CD4-positive, alpha-beta T cell treated with Interferon alpha-2 for 1 hour (primary cell): ENCODE data around the gene IL12A.

ENCODE experiments used
- DNase-seq, 2 donors: peaks; one replicate each; pipeline ENCODE4 v3.0.0-alpha.2; 2020 to 2022

IL12A gene

GRCh38 chr3:159988617-159989271, at the start of gene IL12A:
IL12A (plus strand) TSS chr3:159988835.
- peak; percentile 84 to 87 for DNase-seq

- no peak for DNase-seq
Observed at GRCh38 chr3:159941038-159942000, 47.3 kb upstream of the IL12A start.

- no peak for DNase-seq
Observed at GRCh38 chr3:159944781-159945180, 43.9 kb upstream of the IL12A start.

GRCh38 chr3:159945930-159946329, 42.7 kb upstream of the IL12A start:
- DNase-seq = no peak

DNA sequence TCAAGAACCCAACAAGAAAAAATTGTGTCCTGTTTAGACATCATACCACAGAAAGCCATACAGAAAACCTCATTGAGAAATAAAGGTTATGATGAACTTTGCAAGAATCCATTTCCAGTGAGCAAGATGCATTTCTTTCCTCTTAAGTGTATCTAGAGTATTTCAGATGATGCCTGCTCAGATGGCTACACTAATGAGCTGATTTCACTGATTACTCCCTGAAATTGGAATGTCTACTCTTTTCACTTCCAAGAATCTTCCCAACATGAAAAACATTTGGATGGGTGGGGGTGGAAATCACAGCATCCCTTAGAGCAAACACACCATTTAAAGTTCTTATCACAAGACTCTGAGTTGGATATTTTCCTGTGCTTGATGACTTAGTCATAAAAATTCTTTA, 41.4 kb upstream of the IL12A start:
- DNase-seq = no peak

- DNase-seq = no peak
Observed at GRCh38 chr3:159948429-159949144, 40.0 kb upstream of the IL12A start.

- no peak for DNase-seq
Observed at GRCh38 chr3:159950156-159950898, 38.3 kb upstream of the IL12A start.

DNA sequence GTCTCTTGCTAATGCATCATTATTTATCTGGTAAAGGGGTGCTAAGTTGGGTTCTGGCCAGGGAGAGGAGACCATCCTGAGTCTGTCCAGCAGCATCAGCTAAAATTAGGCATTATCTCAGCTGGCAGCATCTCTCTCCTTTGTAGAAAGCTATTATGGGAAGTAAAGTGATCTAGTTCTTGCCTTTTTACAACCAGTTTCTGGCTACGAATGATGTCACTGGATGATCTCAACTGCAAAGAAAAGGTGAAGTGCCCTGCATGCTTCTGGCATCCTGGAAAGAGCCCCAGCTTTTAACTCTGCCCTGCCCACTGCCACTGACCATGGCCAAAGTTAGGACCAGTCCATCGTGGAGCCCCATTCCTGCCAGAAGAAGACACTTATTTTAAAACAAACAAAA, 37.1 kb upstream of the IL12A start:
- DNase-seq = no peak

DNA sequence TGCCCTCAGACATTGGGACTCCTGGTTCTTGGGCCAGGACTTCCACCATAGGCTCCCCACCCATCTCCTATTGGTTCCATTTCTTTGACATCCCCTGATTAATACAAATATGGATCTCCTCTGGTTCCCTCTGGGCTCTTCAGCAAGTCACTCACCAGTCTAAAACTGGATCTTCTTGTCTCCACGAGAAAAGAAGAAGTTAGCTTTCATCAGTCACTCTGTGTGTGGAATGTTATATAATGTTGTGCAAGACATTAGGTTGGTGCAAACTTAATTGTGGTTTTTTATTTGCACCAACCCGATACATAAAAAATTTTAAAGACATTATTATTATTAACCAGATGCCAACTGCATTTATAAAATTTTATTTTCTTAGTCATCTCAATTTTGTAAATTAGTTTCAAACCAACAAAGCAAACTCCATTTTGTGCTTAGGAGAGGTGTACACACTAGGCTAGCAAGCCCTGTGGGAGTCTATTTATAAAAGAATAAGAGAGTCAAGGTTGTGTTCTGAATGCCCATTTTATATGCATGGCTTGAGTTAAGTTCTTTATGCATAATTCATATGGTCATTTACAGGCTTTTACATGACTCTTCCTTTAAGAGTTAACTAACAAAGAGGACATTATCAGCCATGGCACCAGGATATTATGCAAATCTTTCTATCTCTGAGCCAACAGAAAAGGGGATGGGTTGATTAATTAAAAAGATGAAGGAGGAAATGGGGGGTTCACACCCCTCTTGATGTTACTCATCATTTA, 35.1 kb upstream of the IL12A start:
- DNase-seq = no peak

GRCh38 chr3:159960188-159961148, 28.2 kb upstream of the IL12A start:
- DNase-seq = no peak

DNA sequence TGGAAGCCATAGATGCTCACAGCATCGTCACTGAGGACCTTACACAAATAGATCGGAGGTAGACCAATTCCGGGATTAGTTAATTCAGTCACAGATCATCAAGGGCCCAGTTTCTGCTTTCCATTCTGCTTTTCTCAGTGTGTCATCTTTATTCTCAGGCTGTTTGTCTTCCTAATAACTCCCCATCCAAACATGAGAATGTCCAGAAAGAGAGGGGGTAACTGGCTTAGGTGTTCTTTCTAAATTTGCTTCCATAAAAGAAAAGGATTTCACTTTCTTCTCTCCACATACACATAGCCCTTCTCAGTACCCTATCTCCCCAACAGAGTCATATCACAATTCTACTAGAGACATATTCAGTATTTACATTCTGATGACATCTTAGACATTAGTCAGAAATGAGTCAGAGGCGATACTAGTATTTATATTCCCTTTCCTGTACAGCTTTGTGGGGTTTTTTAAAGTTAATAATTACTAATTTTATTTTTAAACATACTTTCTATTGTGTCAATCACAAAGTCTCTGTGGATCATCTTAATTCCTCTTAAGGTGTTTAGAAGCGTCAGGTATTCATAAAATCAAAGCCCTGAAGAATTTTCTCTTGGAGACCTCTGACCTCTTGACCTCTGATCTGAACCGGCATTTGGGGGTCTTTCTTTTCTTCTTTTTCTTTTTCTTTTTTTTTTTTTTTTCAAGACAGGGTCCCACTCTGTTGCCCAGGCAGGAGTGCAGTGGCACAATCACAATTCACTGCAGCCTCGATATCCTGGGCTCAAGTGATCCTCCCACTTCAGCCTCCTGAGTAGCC, 24.3 kb upstream of the IL12A start:
- no peak for DNase-seq

DNA sequence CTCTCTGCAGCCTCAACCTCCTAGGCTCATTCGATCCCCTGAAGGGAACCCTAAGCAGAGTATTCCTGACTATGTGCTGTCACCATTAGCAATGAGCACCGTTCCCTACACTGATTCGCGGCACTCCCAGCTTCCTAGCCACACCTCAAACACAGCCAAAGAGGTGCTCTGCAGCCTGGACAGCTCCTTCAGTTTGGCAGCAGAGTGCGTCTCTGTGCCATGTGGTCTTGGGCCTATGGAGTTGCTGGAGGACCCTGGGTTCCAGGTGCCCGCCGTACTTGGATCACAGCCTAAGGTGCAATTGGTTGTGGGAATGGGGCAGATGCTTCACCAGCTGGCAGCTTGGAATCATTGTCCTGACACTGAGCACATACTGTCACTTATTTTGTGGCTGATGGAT, 17.3 kb upstream of the IL12A start:
- no peak for DNase-seq

- DNase-seq = no peak
Observed at GRCh38 chr3:159977295-159977694, 11.3 kb upstream of the IL12A start.

GRCh38 chr3:159978353-159978752, 10.3 kb upstream of the IL12A start:
- no peak for DNase-seq

- no peak for DNase-seq
Observed at GRCh38 chr3:159978918-159979703, 9.5 kb upstream of the IL12A start.

GRCh38 chr3:159982442-159982974, 6.1 kb upstream of the IL12A start:
- no peak for DNase-seq

GRCh38 chr3:159987291-159987711, 1.3 kb upstream of the IL12A start:
- DNase-seq = no peak

- no peak for DNase-seq
Observed at GRCh38 chr3:159989973-159990846, 1.6 kb downstream of the IL12A start.
